HepG2 (cell line): ENCODE data around the gene PDE4D. TPM values are rescaled to one million over a fixed set of nuclear protein-coding genes. Genes with fewer than 3 reads are reported as not detected.

ENCODE experiments used
- ATAC-seq: fragments of 200-7000 bp; cut with Tn5 transposase; 3 replicates; pipeline ENCODE4 v1.9.1; 2020; ENCODE audit warnings: mild to moderate bottlenecking, moderate library complexity
- BruUV-seq: library from RNA; stranded (reverse); fragments of 400-500 nt; replicated peaks from 2 replicates; lab custom pipeline; 2021; lab: Mats Ljungman, UMichigan
- CTCF ChIA-PET: fragments of 300-600 bp; formaldehyde crosslinking; extraction: SDS; loops from one replicate; lab custom pipeline; 2021; ENCODE audit warnings: low total read pairs, inconsistent platforms, low intra/inter-chr PET ratio; lab: Yijun Ruan, JAX
- POLR2A ChIA-PET: fragments of 350-600 bp; sonication (Branson Sonifier 250); formaldehyde crosslinking; loops from one replicate; lab custom pipeline; 2020; ENCODE audit warnings: antibody characterized with exemption, inconsistent platforms; lab: Yijun Ruan, JAX
- DNase-seq: peaks from one replicate; pipeline ENCODE4 v3.0.0-alpha.2; 2015; ENCODE audit warnings: low spot score
- FAIRE-seq: peaks from 3 replicates; lab custom pipeline; 2011; peaks lifted over from hg19 to GRCh38; lab: Jason Lieb, UNC
- H2AFZ ChIP-seq: one replicate; pipeline ENCODE4 v1.6.1; 2011; ENCODE audit warnings: low read length, inconsistent platforms
- H3K27ac ChIP-seq: fragments of 300-600 bp; 3 replicates; pipeline ENCODE4 v1.8.0; 2011; ENCODE audit warnings: mixed run types, mild to moderate bottlenecking, mixed read lengths, low read length, inconsistent platforms; ENCODE audit not compliant: insufficient read depth; ENCODE audit errors: extremely low read length
- H3K27me3 ChIP-seq, 2 experiments: fragments of 200-600 bp in 1 of 2; 2 replicates in 1 of 2; 3 replicates in 1 of 2; pipeline versions ENCODE4 v1.6.0 to v1.8.0; 2011; ENCODE audit warnings: low read length in 2 of 2, mild to moderate bottlenecking in 2 of 2, moderate library complexity in 2 of 2, inconsistent platforms in 1 of 2; ENCODE audit not compliant: insufficient read depth in 2 of 2, control insufficient read depth in 1 of 2
- H3K36me3 ChIP-seq, 2 experiments: fragments of 200-600 bp in 1 of 2; replicated peaks in 1 of 2; 2 replicates in 1 of 2; 3 replicates in 1 of 2; pipeline versions ENCODE4 v1.5.1 to v1.8.0; 2011; ENCODE audit warnings: low read length in 2 of 2, inconsistent platforms in 1 of 2; ENCODE audit not compliant: insufficient read depth in 2 of 2, control insufficient read depth in 1 of 2
- H3K4me1 ChIP-seq: 2 replicates; pipeline ENCODE4 v1.5.1; 2012; ENCODE audit warnings: low read length, inconsistent platforms; ENCODE audit not compliant: insufficient read depth
- H3K4me2 ChIP-seq: 2 replicates; pipeline ENCODE4 v1.6.0; 2011; ENCODE audit warnings: low read depth, low read length, inconsistent platforms
- H3K4me3 ChIP-seq, 3 experiments: fragments of 200-600 bp in 1 of 3; sonication (generic), shearing (Covaris generic) in 1 of 3; replicated peaks in 1 of 3; 2 replicates each; pipeline ENCODE4 v1.5.1; 2011 to 2016; ENCODE audit warnings: low read length in 3 of 3, inconsistent platforms in 2 of 3, low read depth in 2 of 3, mild to moderate bottlenecking in 2 of 3, control low read depth in 1 of 3, mixed read lengths in 1 of 3; ENCODE audit not compliant: insufficient read depth in 1 of 3
- H3K79me2 ChIP-seq: one replicate; pipeline ENCODE4 v1.6.1; 2011; ENCODE audit warnings: low read length, inconsistent platforms; ENCODE audit not compliant: insufficient read depth
- H3K9ac ChIP-seq: 2 replicates; pipeline ENCODE4 v1.6.0; 2011; ENCODE audit warnings: mild to moderate bottlenecking, low read depth, low read length, inconsistent platforms; ENCODE audit not compliant: insufficient read depth
- H3K9me3 ChIP-seq: 2 replicates; pipeline ENCODE4 v1.5.1; 2012; ENCODE audit warnings: mild to moderate bottlenecking, low read length
- H4K20me1 ChIP-seq: 2 replicates; pipeline ENCODE4 v1.6.0; 2011; ENCODE audit warnings: inconsistent platforms, mild to moderate bottlenecking, low read length, moderate library complexity; ENCODE audit not compliant: insufficient read depth
- AHR ChIP-seq: IDR thresholded peaks from 2 replicates; pipeline ENCODE4 v1.6.1; 2018; ENCODE audit warnings: missing genetic modification reagents, missing compliant biosample characterization
- ATF2 ChIP-seq: sonication (generic); formaldehyde crosslinking; IDR thresholded peaks from 2 replicates; pipeline ENCODE4 v1.4.0; 2020; ENCODE audit warnings: missing genetic modification reagents
- FOXP4 ChIP-seq: sonication (generic); formaldehyde crosslinking; IDR thresholded peaks from 2 replicates; pipeline ENCODE4 v1.4.0; 2020; ENCODE audit warnings: missing genetic modification reagents
- GATAD2A ChIP-seq: IDR thresholded peaks from 2 replicates; pipeline ENCODE4 v1.6.1; 2016
- GTF2F1 ChIP-seq: fragments of 150-350 bp; IDR thresholded peaks from 2 replicates; pipeline ENCODE4 v1.6.1; 2014; ENCODE audit warnings: low read length
- HNRNPL ChIP-seq: fragments of 200-400 bp; formaldehyde crosslinking; IDR thresholded peaks from 2 replicates; pipeline ENCODE4 v1.6.1; 2017; ENCODE audit warnings: mild to moderate bottlenecking, low read depth, low read length
- HOXA7 ChIP-seq: sonication (generic); formaldehyde crosslinking; IDR thresholded peaks from 2 replicates; pipeline ENCODE4 v1.8.1; 2022; ENCODE audit warnings: mild to moderate bottlenecking, missing genetic modification reagents, moderate library complexity
- LCORL ChIP-seq, 2 experiments: fragments of 450-650 bp in 1 of 2; sonication (generic) in 1 of 2; formaldehyde crosslinking in 1 of 2; IDR thresholded peaks; 2 replicates each; pipeline versions ENCODE4 v1.5.0 to v1.6.1; 2017 to 2020; ENCODE audit warnings: antibody characterized with exemption in 1 of 2, missing genetic modification reagents in 1 of 2
- REST ChIP-seq, 2 experiments: IDR thresholded peaks; 2 replicates each; pipeline ENCODE4 v1.6.1; 2011 to 2012; ENCODE audit warnings: low read length in 2 of 2, borderline replicate concordance in 1 of 2, low read depth in 1 of 2, mild to moderate bottlenecking in 1 of 2, moderate library complexity in 1 of 2
- RNF219 ChIP-seq: sonication (generic); formaldehyde crosslinking; IDR thresholded peaks from 2 replicates; pipeline ENCODE4 v1.5.0; 2020; ENCODE audit warnings: mild to moderate bottlenecking, missing genetic modification reagents
- SRSF1 ChIP-seq: fragments of 200-400 bp; formaldehyde crosslinking; optimal IDR thresholded peaks from 2 replicates; pipeline ENCODE3; 2017; ENCODE audit warnings: mild to moderate bottlenecking, low read depth, low read length, moderate library complexity
- ZBTB44 ChIP-seq: sonication (generic); formaldehyde crosslinking; IDR thresholded peaks from 2 replicates; pipeline ENCODE4 v1.4.0; 2020; ENCODE audit warnings: missing genetic modification reagents
- ZNF460 ChIP-seq: sonication (generic); formaldehyde crosslinking; IDR thresholded peaks from 2 replicates; pipeline ENCODE4 v1.5.1; 2020; ENCODE audit warnings: missing genetic modification reagents, mild to moderate bottlenecking, borderline replicate concordance
- WGBS: methylation state at CpG from one replicate; pipeline ENCODE4 v1.1.6; 2017; ENCODE audit warnings: low lambda C conversion rate; 5-methylcytosine and 5-hydroxymethylcytosine counted together
- in situ Hi-C: cut with HindIII; loops from 2 replicates; pipeline ENCODE4 v1.10.0; 2017; ENCODE audit warnings: low pct_unique_long_range_greater_than_20kb; ENCODE audit not compliant: extremely low pct_ligation_motif_present
- intact Hi-C: fragments of 100-400 bp; cut with micrococcal nuclease; formaldehyde crosslinking; loops from one replicate; pipeline ENCODE4 v1.10.0; 2022; ENCODE audit not compliant: unreplicated experiment
- polyA plus RNA-seq, 8 experiments: library from polyadenylated mRNA; depleted of rRNA in 3 of 8; stranded (reverse) in 7 of 8; unstranded in 1 of 8; fragments of >200 nt; fragmentation: Illumina TruSeq in 4 of 8; extraction: Trizol in 4 of 8; gene quantifications; 2 replicates each; pipeline versions ENCODE4 v1.2.1 to v1.2.3, GENCODE V29; 2011 to 2016; ENCODE audit warnings: low read depth in 4 of 8, missing spikeins in 1 of 8, mixed read lengths in 1 of 8; ENCODE audit not compliant: insufficient read depth in 1 of 8
- total RNA-seq, 5 experiments: library from RNA; depleted of rRNA; stranded (reverse); fragments of >200 nt; fragmentation: Illumina TruSeq; extraction: Trizol; gene quantifications; 2 replicates each; pipeline ENCODE4 v1.2.3, GENCODE V29; 2016; ENCODE audit warnings: low read depth in 1 of 5

The PDE4D gene
- total and polyA plus RNA-seq, 2 of the 13 experiments (the other 11 are each of a cell fraction or from before 2014, with no cell fraction given) = 7.0 to 12.2 TPM

GRCh38 chr5:59769041-59769360 lies 124.5 kb downstream of the PDE4D start:
- no peaks in the 10 kb centered on the region for H3K36me3 ChIP-seq
- H3K27me3 ChIP-seq = no peaks in the 10 kb centered on the region
- in situ Hi-C loops (no loop called here), intact Hi-C loops (no loop called here)
- H3K9me3 ChIP-seq = no peaks in the 10 kb centered on the region
- no TSS peak for BruUV-seq
- no peak overlapping the region for H2AFZ ChIP-seq
- H3K27ac ChIP-seq = no peak overlapping the region
- ChIA-PET CTCF (no interaction called here), POLR2A (no interaction called here)
- no peaks in the 10 kb centered on the region for H3K79me2 ChIP-seq
- no peak; the same call in 2 of the 3 replicates for ATAC-seq
- H4K20me1 ChIP-seq = no peaks in the 10 kb centered on the region
- H3K9ac ChIP-seq = no peak overlapping the region
- 23% methylated on average over 1 of the region's 1 CpG for WGBS
- peak overlapping the region; percentile 43 to 68 (median 55); a peak in 4 of 6 replicates for H3K4me3 ChIP-seq
- no peak for FAIRE-seq
- H3K4me1 ChIP-seq = peaks cover 35% of the 10 kb centered on the region
- H3K4me2 ChIP-seq = peak overlapping the region; percentile 66
- DNase-seq = no peak
- TF ChIP-seq GATAD2A (CRISPR knock-in tag) (no peak), ZNF460 (CRISPR knock-in tag) (no peak), RNF219 (CRISPR knock-in tag) (no peak), ATF2 (CRISPR knock-in tag) (no peak), LCORL (IDR thresholded peaks at IDR 0.05) (no peak), LCORL (CRISPR knock-in tag; IDR thresholded peaks at IDR 0.05) (no peak), HNRNPL (no peak), SRSF1 (no peak), HOXA7 (CRISPR knock-in tag) (no peak), FOXP4 (CRISPR knock-in tag) (no peak), GTF2F1 (no peak), REST (IDR thresholded peaks at IDR 0.05; ENCODE audit: borderline replicate concordance in 1 of 2, low read depth in 1 of 2, low read length in 2 of 2) (no peak), AHR (CRISPR knock-in tag) (no peak), ZBTB44 (CRISPR knock-in tag) (no peak)
